DMS79 treated with DMSO at 0.1 percent for 48 hours (cell line): ENCODE measurements around the gene C2orf78.
"Not testable (repeated sequence)": the region's sequence is repeated elsewhere in the genome, so short reads cannot be mapped to it uniquely, and the experiment has no call there.

Experiments used
- DNase-seq: peaks from one replicate; lab custom pipeline; 2025; lab: John Stamatoyannopoulos, UW

C2orf78 gene

GRCh38 chr2:73783883-73784282, at the start of gene C2orf78:
TSS of gene C2orf78 (plus strand) at chr2:73784183. CDS start at chr2:73784310, 127 bp downstream.
- not testable (repeated sequence) for DNase-seq

GRCh38 chr2:73736378-73736777, 47.6 kb upstream of the C2orf78 start:
- DNase-seq: no peak

GRCh38 chr2:73736855-73737779, 46.9 kb upstream of the C2orf78 start, which contains the start of gene TPRKB:
TSS of gene TPRKB (minus strand) at chr2:73737345. CDS start at chr2:73734569, 2,776 bp downstream.
- peak; percentile 94 for DNase-seq

GRCh38 chr2:73739101-73739500, 44.9 kb upstream of the C2orf78 start:
- DNase-seq: no peak

- no peak for DNase-seq
These were observed 43.2 kb upstream of the C2orf78 start for GRCh38 chr2:73740767-73741166.

GRCh38 chr2:73746015-73746876, 37.7 kb upstream of the C2orf78 start:
- DNase-seq: no peak

GRCh38 chr2:73746877-73747208, 37.1 kb upstream of the C2orf78 start:
- DNase-seq: no peak

GRCh38 chr2:73749314-73749713, 34.7 kb upstream of the C2orf78 start:
- no peak for DNase-seq

- DNase-seq: not testable (repeated sequence)
These were observed 29.7 kb upstream of the C2orf78 start for GRCh38 chr2:73754332-73754731.

- DNase-seq: no peak
These were observed 24.7 kb upstream of the C2orf78 start for GRCh38 chr2:73759285-73759764.

- DNase-seq: no peak
These were observed 24.1 kb upstream of the C2orf78 start for GRCh38 chr2:73759904-73760303.

GRCh38 chr2:73762571-73762970, 21.4 kb upstream of the C2orf78 start:
- DNase-seq: no peak

GRCh38 chr2:73764945-73765344, 19.0 kb upstream of the C2orf78 start:
- no peak for DNase-seq

GRCh38 chr2:73766349-73766748, 17.6 kb upstream of the C2orf78 start:
- DNase-seq: no peak

- no peak for DNase-seq
These were observed 17.0 kb upstream of the C2orf78 start for GRCh38 chr2:73766994-73767393.

- DNase-seq: no peak
These were observed 13.3 kb upstream of the C2orf78 start for GRCh38 chr2:73770725-73771124.

- no peak for DNase-seq
These were observed 11.2 kb upstream of the C2orf78 start for GRCh38 chr2:73772819-73773218.

GRCh38 chr2:73776381-73776780, 7.6 kb upstream of the C2orf78 start:
- DNase-seq: no peak

- DNase-seq: no peak
These were observed 7.0 kb upstream of the C2orf78 start for GRCh38 chr2:73776869-73777519.

GRCh38 chr2:73778867-73779466, 5.0 kb upstream of the C2orf78 start:
- not testable (repeated sequence) for DNase-seq

GRCh38 chr2:73779467-73780236, 4.3 kb upstream of the C2orf78 start, which contains the start of gene DUSP11:
TSS of gene DUSP11 (minus strand) at chr2:73780103. CDS start at chr2:73779974, 129 bp downstream.
- peak; percentile 87 for DNase-seq
